Smooth muscle cell (in vitro differentiated cells): Measurements from ENCODE around the gene DHRS7C. TPM values are rescaled to one million over a fixed set of nuclear protein-coding genes. Genes with fewer than 3 reads are reported as not detected.

ENCODE experiments used
- DNase-seq: peaks from one replicate; lab custom pipeline; 2025; ENCODE audit not compliant: unreplicated experiment; lab: John Stamatoyannopoulos, UW
- H2AFZ ChIP-seq: fragments of 200-600 bp; sonication (generic); 2 replicates; pipeline ENCODE4 v1.6.0; 2016; ENCODE audit warnings: antibody characterized with exemption, low read depth, mild to moderate bottlenecking
- H3F3A ChIP-seq: fragments of 200-600 bp; sonication (generic); 2 replicates; pipeline ENCODE4 v1.6.0; 2017; ENCODE audit warnings: antibody characterized with exemption, low read depth
- H3K27ac ChIP-seq: fragments of 200-600 bp; sonication (generic); 2 replicates; pipeline ENCODE4 v1.5.1; 2016; ENCODE audit warnings: low read depth, mild to moderate bottlenecking
- H3K27me3 ChIP-seq: fragments of 200-600 bp; sonication (generic); 2 replicates; pipeline ENCODE4 v1.6.1; 2016; ENCODE audit warnings: low read depth, mild to moderate bottlenecking
- H3K36me3 ChIP-seq: fragments of 200-600 bp; sonication (generic); 2 replicates; pipeline ENCODE4 v1.5.1; 2016; ENCODE audit warnings: low read depth
- H3K4me1 ChIP-seq: fragments of 200-600 bp; sonication (generic); 2 replicates; pipeline ENCODE4 v1.5.1; 2016; ENCODE audit warnings: low read depth
- H3K4me2 ChIP-seq: fragments of 200-600 bp; sonication (generic); 2 replicates; pipeline ENCODE4 v1.6.0; 2016; ENCODE audit warnings: mild to moderate bottlenecking
- H3K4me3 ChIP-seq: fragments of 200-600 bp; sonication (generic); 2 replicates; pipeline ENCODE4 v1.5.1; 2016; ENCODE audit warnings: mild to moderate bottlenecking
- H3K79me2 ChIP-seq: fragments of 200-600 bp; sonication (generic); 2 replicates; pipeline ENCODE4 v1.6.0; 2016; ENCODE audit warnings: low read depth, mild to moderate bottlenecking
- H3K9ac ChIP-seq: fragments of 200-600 bp; sonication (generic); 2 replicates; pipeline ENCODE4 v1.6.0; 2016; ENCODE audit warnings: low read depth
- H3K9me3 ChIP-seq: fragments of 200-600 bp; sonication (generic); replicated peaks from 2 replicates; pipeline ENCODE4 v1.5.1; 2016; ENCODE audit warnings: low read depth
- H4K20me1 ChIP-seq: fragments of 200-600 bp; sonication (generic); 2 replicates; pipeline ENCODE4 v1.6.0; 2016; ENCODE audit warnings: low read depth
- CTCF ChIP-seq: fragments of 200-600 bp; sonication (generic); IDR thresholded peaks from 2 replicates; pipeline ENCODE4 v1.5.1; 2017; ENCODE audit warnings: borderline replicate concordance, mild to moderate bottlenecking, antibody characterized with exemption; ENCODE audit not compliant: insufficient read depth, poor library complexity, severe bottlenecking
- WGBS: methylation state at CpG from one replicate; pipeline ENCODE4 v1.1.7; 2016; ENCODE audit warnings: low lambda C conversion rate; 5-methylcytosine and 5-hydroxymethylcytosine counted together
- polyA plus RNA-seq: library from polyadenylated mRNA; unstranded; fragments of >200 nt; fragmentation: Nextera tagmentation; extraction: Ambion mirVana; gene quantifications from 2 replicates; pipeline ENCODE4 v1.2.1, GENCODE V29; 2016
- total RNA-seq: library from RNA; depleted of rRNA; stranded (reverse); fragments of >200 nt; gene quantifications from 2 replicates; pipeline ENCODE4 v1.2.3, GENCODE V29; 2014

Gene DHRS7C
- total and polyA plus RNA-seq, 2 experiments from 2014 or later: not detected

- no peaks in the 10 kb centered on the region for H3K4me1 ChIP-seq
- DNase-seq: no peak
- no peak overlapping the region for H3K4me2 ChIP-seq
- H3K4me3 ChIP-seq: no peak overlapping the region
- no peak overlapping the region for H3K27ac ChIP-seq
- H3K9me3 ChIP-seq: no peaks in the 10 kb centered on the region
- H2AFZ ChIP-seq: no peak overlapping the region
- H4K20me1 ChIP-seq: no peaks in the 10 kb centered on the region
- H3F3A ChIP-seq: no peaks in the 10 kb centered on the region
- no peaks in the 10 kb centered on the region for H3K79me2 ChIP-seq
- H3K9ac ChIP-seq: no peak overlapping the region
- H3K27me3 ChIP-seq: peaks cover 24% of the 10 kb centered on the region
- no peak for TF ChIP-seq CTCF
- no peaks in the 10 kb centered on the region for H3K36me3 ChIP-seq
- WGBS: 79% methylated on average over 1 of the region's 1 CpG
These were observed 31.1 kb downstream of the DHRS7C start for GRCh38 chr17:9760266-9760665.

- Histone ChIP-seq H3K9ac (no peak overlapping the region), H3K27me3 (no peaks in the 10 kb centered on the region), H3F3A (no peaks in the 10 kb centered on the region), H3K4me1 (no peaks in the 10 kb centered on the region), H3K27ac (no peak overlapping the region), H2AFZ (no peak overlapping the region), H4K20me1 (no peaks in the 10 kb centered on the region), H3K36me3 (no peaks in the 10 kb centered on the region), H3K9me3 (no peaks in the 10 kb centered on the region), H3K4me2 (no peak overlapping the region), H3K4me3 (no peak overlapping the region), H3K79me2 (no peaks in the 10 kb centered on the region)
- no peak for DNase-seq
- TF ChIP-seq CTCF: no peak
- WGBS: 69% methylated on average over 3 of the region's 3 CpGs
These were observed 36.3 kb downstream of the DHRS7C start for GRCh38 chr17:9755083-9755482.

- no peak for TF ChIP-seq CTCF
- Histone ChIP-seq H2AFZ (no peak overlapping the region), H3K9ac (no peak overlapping the region), H3K4me3 (no peak overlapping the region), H3F3A (no peaks in the 10 kb centered on the region), H4K20me1 (no peaks in the 10 kb centered on the region), H3K9me3 (no peaks in the 10 kb centered on the region), H3K4me1 (no peaks in the 10 kb centered on the region), H3K79me2 (no peaks in the 10 kb centered on the region), H3K27me3 (no peaks in the 10 kb centered on the region), H3K4me2 (no peak overlapping the region), H3K27ac (no peak overlapping the region), H3K36me3 (no peaks in the 10 kb centered on the region)
- no peak for DNase-seq
- 82% methylated on average over 9 of the region's 9 CpGs for WGBS
These were observed 40.9 kb downstream of the DHRS7C start for GRCh38 chr17:9750524-9750923.

- 78% methylated on average over 11 of the region's 11 CpGs for WGBS
- peak; percentile 5 for TF ChIP-seq CTCF
- peaks cover 7% of the 10 kb centered on the region for H3K4me1 ChIP-seq
- H3F3A ChIP-seq: no peaks in the 10 kb centered on the region
- no peaks in the 10 kb centered on the region for H4K20me1 ChIP-seq
- no peaks in the 10 kb centered on the region for H3K9me3 ChIP-seq
- no peak overlapping the region for H2AFZ ChIP-seq
- H3K36me3 ChIP-seq: no peaks in the 10 kb centered on the region
- H3K4me2 ChIP-seq: no peak overlapping the region
- no peak overlapping the region for H3K4me3 ChIP-seq
- H3K9ac ChIP-seq: no peak overlapping the region
- peak overlapping the region; percentile 36 for H3K27ac ChIP-seq
- DNase-seq: no peak
- H3K79me2 ChIP-seq: no peaks in the 10 kb centered on the region
- no peaks in the 10 kb centered on the region for H3K27me3 ChIP-seq
These were observed 61.5 kb downstream of the DHRS7C start for GRCh38 chr17:9729735-9730420.
